Activated CD4-positive, CD25-positive, alpha-beta regulatory T cell treated with anti-CD3 and anti-CD28 coated beads, Interleukin-2, amount 50 U/mL, for 72 hours (primary cell): ENCODE results near the gene RAPGEF2.
"Not testable (repeated sequence)": the region's sequence is repeated elsewhere in the genome, so short reads cannot be mapped to it uniquely, and the experiment has no call there.

Source experiments
- DNase-seq: peaks from one replicate; pipeline ENCODE4 v3.0.0; 2021

The RAPGEF2 gene

DNA sequence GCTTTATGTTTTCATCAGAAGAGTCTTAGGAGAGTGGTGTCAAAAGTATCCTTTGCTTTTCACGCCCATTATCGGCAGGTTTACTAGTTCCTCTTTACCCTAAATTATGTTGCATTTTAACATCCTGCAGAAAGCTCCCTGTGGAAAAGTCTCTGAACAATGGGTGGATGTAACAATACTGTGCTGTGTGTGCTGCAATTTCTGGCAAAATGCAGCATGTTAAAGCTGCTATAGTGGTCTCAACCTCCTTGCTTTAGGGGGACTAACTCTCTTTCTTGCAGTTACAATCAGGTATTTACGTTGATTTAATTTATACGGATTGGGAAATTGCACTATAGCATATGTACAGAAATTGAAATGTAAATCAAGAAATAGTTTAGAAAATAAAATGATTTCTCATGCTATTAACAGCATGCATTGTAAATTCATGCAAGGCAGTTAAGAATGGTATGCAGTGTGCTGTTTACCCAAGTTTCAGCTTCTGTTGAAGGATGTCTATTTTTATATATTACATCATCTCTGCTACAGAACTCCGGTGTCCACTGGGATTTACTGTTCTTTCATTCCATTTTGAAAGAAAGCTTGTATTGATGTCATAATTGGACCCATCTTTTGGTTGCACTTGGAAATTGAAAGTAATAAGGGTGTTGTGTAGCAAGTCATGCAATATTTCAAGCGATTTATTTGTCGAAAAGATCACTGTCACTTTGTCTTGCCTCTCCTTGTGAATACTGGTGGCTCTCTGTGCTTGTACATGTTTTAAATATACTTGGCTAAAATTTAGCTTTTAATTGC, 145.7 kb downstream of the RAPGEF2 start:
- no peak for DNase-seq

DNA sequence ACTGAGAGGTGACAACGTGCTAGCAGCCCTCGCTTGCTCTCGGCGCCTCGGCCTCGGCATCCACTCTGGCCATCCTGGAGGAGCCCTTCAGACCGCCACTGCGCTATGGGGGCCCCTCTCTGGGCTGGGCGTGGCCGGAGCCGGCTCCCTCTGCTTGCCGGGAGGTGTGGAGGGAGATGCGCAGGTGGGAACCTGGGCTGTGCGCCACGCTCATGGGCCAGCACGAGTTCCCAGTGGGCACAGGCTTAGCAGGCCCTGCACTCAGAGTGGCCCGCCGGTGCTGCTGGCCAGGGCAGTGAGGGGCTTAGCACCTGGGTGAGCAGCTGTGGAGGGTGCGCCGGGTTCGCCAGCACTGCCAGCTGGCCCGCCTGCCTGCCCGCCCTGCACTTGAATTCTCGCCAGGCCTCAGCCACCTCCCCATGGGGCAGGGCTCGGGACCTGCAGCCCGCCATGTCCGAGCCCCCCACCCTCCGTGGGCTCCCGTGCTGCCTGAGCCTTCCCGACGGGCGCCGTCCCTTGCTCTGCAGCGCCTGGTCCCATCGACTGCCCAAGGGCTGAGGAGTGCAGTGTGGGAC, 148.0 kb downstream of the RAPGEF2 start:
- DNase-seq = no peak

DNA sequence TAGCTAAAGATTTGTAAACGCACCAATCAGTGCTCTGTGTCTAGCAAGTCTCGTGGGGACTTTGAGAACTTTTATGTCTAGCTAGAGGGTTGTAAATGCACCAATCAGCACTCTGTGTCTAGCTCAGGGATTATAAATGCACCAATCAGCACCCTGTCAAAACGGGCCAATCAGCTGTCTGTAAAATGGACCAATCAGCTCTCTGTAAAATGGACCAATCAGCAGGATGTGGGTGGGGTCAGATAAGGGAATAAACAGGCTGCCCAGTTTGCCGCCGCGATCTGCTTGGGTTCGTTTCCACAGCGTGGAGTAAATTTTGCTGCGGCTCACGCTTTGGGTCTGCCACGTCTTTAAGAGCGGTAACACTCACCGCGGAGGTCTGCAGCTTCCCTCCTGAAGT, 148.7 kb downstream of the RAPGEF2 start:
- DNase-seq = not testable (repeated sequence)

- no peak for DNase-seq
Measured at GRCh38 chr4:159252491-159252890, 149.6 kb downstream of the RAPGEF2 start.

DNA sequence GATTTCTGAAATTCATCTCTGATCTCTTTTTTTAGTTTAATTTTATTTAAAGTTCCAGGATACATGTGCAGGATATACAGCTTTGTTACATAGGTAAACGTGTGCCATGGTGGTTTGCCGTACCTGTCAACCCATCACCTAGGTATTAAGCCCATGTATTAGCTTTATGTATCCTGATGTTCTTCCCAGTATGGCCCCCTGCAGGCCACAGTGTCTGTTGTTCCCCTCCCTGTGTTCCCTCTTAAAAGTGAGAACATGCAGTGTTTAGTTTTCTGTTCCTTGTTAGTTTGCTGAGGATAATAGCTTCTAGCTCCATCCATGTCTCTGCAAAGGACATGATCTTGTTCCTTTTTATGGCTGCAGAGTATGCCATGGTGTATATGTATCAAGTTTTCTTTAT, 153.2 kb downstream of the RAPGEF2 start:
- no peak for DNase-seq

GRCh38 chr4:159258889-159259560, 156.1 kb downstream of the RAPGEF2 start:
- DNase-seq = no peak

DNA sequence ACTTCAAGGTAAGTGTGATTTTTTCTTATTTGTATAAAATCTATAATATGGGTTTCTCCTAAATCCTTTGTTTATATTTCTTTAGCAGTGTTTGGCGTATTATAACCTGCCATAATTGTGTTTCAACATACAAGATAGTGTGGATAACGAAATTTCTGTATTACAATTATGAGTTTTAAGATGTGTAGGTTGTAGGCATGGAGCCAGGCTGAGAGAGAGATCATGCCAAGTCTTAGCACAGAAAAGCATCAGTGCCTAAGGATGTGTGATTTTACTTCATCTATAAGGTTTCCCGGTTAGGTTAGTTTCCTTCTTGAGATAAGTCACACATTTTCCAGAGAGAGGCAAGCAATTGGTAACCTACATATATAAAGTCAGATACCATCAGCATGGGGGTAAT, 161.2 kb downstream of the RAPGEF2 start:
- DNase-seq = no peak

GRCh38 chr4:159266981-159267868, 164.3 kb downstream of the RAPGEF2 start:
- DNase-seq = no peak

DNA sequence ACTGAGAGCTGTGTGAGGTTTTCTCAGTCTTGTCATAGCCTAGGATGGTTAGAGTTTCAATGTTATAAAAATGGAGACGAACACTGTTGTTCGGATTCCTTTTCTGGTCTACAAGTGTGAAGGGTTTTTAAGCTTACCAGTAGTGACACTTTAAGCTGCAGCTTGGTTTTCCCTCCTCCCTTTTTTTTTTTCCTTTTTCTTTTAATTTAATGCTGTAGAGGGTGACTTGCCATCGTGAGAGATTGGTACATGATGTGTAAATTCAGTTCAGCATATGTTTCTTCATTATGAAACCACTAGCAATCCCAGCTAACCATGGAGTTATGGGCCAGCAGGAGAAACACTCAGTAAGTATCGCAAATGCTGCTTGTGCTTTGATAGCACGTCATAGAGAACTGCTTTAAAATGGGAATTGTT, 165.0 kb downstream of the RAPGEF2 start:
- no peak for DNase-seq

DNA sequence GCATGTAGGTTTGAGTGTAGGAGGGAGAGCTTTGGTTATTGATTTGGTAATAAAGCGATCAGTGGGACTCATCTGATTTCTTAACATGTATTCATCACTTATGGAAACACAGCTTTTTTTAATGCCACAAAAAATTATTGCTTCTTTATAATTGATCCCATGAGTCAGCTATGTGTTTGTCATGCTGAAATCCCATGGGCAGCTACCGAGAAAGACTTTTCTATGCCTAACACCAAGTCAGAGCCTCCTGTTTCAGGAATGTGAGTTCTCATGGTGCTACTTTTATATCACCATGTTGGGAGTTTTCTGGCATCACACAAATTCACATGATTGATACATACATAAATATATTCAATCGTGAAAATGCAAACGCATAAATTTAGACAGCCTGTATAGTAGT, 165.7 kb downstream of the RAPGEF2 start:
- no peak for DNase-seq

GRCh38 chr4:159269116-159269515, 166.2 kb downstream of the RAPGEF2 start:
- DNase-seq = no peak

DNA sequence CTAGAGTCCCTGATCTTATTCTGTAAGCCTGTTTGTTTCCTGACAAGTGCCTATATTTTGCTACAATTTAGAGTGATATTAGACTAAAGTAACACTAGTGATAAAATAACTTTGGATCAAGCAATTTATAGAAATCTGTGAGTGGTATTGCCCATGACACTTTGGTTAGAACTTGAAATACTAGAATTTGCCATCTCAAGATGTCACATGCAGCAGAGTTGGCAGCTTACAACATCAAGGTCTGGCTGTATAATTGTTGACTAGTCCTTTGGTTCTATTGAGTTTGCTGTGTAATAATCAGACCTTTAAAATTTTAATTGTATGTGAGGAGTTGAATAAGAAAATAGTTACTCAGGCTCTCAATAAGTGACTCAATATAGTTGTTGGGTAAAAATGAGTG, 167.1 kb downstream of the RAPGEF2 start:
- DNase-seq = no peak

- DNase-seq = no peak
Measured at GRCh38 chr4:159271856-159272255, 169.0 kb downstream of the RAPGEF2 start.

DNA sequence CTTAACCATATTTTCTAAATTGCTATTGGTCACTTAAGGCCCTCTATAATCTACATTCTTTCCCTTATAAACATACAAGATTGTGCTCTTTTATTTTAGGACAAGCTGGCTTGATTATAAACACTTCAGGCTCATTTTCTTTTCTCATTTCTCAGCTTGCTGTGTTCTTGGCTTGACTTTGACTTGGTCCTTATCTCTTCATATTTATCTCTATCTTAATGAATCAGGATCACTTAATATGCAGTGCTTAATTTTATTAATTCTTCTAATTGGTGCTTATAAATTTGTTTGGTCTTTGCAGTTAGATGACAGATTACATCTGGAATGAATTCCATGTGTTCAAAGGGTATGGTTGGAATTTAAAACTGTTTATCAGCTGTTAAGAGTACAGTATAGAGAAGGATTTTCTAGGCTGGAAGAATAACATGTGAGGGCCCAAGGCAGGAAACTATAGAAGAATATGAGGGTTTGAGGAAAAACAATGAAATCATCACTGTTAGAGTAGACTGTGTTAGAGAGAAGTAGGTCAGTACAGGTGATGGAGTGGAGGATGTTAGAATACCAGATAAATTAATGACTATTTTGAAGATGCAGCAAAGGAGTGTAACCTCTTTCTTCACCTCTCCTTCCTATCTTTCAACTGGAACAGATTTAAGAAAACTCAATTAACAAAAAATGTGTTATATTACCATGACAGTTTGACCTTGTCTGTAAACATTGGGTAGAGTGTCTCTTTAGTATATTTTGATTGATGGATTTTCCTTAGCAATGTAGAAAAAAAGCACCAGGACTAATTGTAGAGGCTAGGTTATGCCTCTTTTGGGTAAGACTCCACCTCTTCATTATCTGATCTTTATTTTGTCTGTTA, 169.6 kb downstream of the RAPGEF2 start:
- no peak for DNase-seq

DNA sequence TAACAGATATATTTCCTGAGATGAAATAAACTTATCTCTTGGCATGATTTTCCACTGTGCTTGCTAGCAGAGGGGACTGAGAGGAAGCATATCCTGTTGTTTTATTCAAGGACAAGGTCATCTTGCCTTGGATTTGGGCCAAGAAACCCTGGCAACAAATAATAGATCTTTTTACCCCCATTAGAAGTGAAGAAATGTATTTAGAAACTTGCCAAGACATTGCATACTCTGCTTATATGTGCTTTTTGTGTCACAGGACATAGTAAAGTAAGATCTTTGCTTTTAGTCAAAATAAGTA, 170.2 kb downstream of the RAPGEF2 start:
- DNase-seq = no peak

DNA sequence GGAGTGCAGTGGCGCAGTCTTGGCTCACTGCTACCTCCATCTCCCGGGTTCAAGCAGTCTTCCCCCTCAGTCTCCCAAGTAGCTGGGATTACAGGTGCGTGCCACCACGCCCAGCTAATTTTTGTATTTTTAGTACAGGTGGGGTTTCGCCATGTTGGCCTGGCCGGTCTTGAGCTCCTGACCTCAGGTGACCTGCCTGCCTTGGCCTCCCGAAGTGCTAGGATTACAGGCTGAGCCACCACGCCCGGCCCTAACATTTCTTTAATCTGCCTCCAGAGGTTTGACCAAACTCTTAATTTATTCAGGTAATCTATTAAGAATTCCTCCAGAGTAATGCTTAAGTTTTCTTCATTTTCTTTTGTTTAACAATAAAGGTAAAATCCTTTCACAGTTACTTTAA, 171.0 kb downstream of the RAPGEF2 start:
- DNase-seq = no peak

- DNase-seq = no peak
Measured at GRCh38 chr4:159278399-159278798, 175.5 kb downstream of the RAPGEF2 start.

DNA sequence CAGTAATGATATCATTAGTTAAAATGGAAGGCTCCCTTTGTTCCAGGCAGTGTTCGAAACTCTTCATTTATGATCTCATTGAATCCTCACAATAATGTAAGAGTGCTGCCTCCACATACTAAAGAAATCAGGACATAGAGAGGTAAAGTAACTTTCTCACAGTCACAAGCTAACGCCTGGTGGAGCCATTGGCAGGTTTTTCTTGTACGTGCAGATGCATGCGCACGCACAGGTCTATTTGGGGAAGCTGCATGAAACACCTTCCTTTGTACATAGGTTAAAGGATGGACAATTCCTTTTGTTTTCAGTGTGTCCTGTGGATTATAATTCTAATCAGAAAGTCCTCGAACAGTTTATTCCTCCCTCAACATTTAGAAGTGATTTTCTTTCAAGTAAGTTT, 176.2 kb downstream of the RAPGEF2 start:
- no peak for DNase-seq

- DNase-seq = no peak
Measured at GRCh38 chr4:159280442-159281172, 177.7 kb downstream of the RAPGEF2 start.

DNA sequence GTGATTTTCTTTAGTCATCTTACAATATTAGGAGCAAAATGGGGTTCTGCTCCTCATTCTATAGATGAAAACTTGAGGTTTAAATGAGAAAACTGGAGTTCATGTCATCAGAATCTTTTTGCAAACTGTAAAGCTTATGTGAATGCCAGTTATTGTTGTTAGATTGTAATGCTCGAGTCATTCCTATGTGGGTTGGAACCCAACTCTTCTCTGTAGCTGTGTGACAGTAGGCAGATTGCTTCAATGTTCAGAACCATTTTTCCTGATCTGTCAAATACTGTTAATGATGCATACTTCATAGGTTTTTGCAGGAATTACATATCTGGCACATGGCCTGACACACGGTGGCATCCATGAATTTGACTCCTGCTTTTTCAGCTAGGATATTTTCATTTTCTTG, 178.9 kb downstream of the RAPGEF2 start:
- DNase-seq = no peak

- no peak for DNase-seq
Measured at GRCh38 chr4:159282329-159282728, 179.4 kb downstream of the RAPGEF2 start.

DNA sequence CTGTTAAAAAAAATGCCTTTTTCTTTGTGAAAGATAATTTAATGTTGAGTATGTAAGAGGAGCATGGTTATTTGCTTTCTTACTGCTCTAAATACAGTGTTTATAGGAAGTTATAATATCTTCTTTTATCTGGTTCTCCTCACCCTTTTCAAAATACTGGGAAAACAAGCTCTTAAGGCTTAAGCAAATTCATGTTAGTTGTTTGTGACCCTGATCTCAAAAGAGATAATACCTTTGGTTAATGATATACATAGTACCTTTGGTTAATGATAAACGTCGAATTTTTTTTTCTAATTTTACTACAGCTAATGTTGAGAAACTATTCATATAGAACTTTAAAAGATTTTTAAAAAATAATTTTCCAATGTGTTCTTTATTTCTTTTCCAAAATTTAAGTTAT, 180.1 kb downstream of the RAPGEF2 start:
- DNase-seq = no peak
